Panc1 (cell line): Measurements from ENCODE around the gene NXF1.

Source experiments
- TF ChIP-seq, protein P1 (sequence below): fragments of 450-650 bp; IDR thresholded peaks from 2 replicates; pipeline ENCODE4 v1.5.1; 2017; ENCODE audit warnings: mild to moderate bottlenecking
- TF ChIP-seq, protein P2 (sequence below), 2 experiments: IDR thresholded peaks; 2 replicates each; pipeline ENCODE4 v1.6.1; 2011 to 2012; ENCODE audit warnings: low read depth in 2 of 2, control low read depth in 1 of 2, low read length in 1 of 2, mild to moderate bottlenecking in 1 of 2, moderate library complexity in 1 of 2; ENCODE audit not compliant: insufficient read depth in 1 of 2

GRCh38 chr11:62753736-62754603 is 51.3 kb downstream of the NXF1 start, which contains the start of gene ZBTB3:
- TF ChIP-seq, protein P1, sequence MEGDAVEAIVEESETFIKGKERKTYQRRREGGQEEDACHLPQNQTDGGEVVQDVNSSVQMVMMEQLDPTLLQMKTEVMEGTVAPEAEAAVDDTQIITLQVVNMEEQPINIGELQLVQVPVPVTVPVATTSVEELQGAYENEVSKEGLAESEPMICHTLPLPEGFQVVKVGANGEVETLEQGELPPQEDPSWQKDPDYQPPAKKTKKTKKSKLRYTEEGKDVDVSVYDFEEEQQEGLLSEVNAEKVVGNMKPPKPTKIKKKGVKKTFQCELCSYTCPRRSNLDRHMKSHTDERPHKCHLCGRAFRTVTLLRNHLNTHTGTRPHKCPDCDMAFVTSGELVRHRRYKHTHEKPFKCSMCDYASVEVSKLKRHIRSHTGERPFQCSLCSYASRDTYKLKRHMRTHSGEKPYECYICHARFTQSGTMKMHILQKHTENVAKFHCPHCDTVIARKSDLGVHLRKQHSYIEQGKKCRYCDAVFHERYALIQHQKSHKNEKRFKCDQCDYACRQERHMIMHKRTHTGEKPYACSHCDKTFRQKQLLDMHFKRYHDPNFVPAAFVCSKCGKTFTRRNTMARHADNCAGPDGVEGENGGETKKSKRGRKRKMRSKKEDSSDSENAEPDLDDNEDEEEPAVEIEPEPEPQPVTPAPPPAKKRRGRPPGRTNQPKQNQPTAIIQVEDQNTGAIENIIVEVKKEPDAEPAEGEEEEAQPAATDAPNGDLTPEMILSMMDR = no peak
- TF ChIP-seq, protein P2, sequence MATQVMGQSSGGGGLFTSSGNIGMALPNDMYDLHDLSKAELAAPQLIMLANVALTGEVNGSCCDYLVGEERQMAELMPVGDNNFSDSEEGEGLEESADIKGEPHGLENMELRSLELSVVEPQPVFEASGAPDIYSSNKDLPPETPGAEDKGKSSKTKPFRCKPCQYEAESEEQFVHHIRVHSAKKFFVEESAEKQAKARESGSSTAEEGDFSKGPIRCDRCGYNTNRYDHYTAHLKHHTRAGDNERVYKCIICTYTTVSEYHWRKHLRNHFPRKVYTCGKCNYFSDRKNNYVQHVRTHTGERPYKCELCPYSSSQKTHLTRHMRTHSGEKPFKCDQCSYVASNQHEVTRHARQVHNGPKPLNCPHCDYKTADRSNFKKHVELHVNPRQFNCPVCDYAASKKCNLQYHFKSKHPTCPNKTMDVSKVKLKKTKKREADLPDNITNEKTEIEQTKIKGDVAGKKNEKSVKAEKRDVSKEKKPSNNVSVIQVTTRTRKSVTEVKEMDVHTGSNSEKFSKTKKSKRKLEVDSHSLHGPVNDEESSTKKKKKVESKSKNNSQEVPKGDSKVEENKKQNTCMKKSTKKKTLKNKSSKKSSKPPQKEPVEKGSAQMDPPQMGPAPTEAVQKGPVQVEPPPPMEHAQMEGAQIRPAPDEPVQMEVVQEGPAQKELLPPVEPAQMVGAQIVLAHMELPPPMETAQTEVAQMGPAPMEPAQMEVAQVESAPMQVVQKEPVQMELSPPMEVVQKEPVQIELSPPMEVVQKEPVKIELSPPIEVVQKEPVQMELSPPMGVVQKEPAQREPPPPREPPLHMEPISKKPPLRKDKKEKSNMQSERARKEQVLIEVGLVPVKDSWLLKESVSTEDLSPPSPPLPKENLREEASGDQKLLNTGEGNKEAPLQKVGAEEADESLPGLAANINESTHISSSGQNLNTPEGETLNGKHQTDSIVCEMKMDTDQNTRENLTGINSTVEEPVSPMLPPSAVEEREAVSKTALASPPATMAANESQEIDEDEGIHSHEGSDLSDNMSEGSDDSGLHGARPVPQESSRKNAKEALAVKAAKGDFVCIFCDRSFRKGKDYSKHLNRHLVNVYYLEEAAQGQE (IDR thresholded peaks at IDR 0.05; ENCODE audit: insufficient read depth in 1 of 2, low read depth in 2 of 2, low read length in 1 of 2) = no peak; a peak in 1 of 4 replicates
